ENCODE results near the gene HNRNPA1.

Gene HNRNPA1

GRCh38 chr12:54300732-54301427 is 20.4 kb downstream of the HNRNPA1 start, which contains the start of gene NFE2:
Gene NFE2, minus strand, starts transcription at chr12:54301015. Its CDS starts 5,767 bp downstream, at chr12:54295248.
- TF ChIP-seq ELF4 (IDR thresholded peaks at IDR 0.05), result no peak
- TF ChIP-seq CTBP1 (IDR thresholded peaks at IDR 0.05; ENCODE audit: borderline replicate concordance), result no peak
- no peak for TF ChIP-seq FOXA1 (IDR thresholded peaks at IDR 0.05)
- TF ChIP-seq NFRKB (IDR thresholded peaks at IDR 0.05), result no peak
- TF ChIP-seq HDGF (IDR thresholded peaks at IDR 0.05; ENCODE audit: borderline replicate concordance), result no peak
- TF ChIP-seq TARDBP (IDR thresholded peaks at IDR 0.05), result no peak
- no peak for TF ChIP-seq FOXM1 (IDR thresholded peaks at IDR 0.05; ENCODE audit: borderline replicate concordance)
- TF ChIP-seq LEF1 (IDR thresholded peaks at IDR 0.05; ENCODE audit: borderline replicate concordance), result no peak
- TF ChIP-seq ARNT (IDR thresholded peaks at IDR 0.05), result no peak
- TF ChIP-seq SP1 (IDR thresholded peaks at IDR 0.05), result no peak
- no peak for TF ChIP-seq FOXK2 (IDR thresholded peaks at IDR 0.05)
- no peak for TF ChIP-seq PKNOX1 (IDR thresholded peaks at IDR 0.05)
- no peak for TF ChIP-seq BHLHE40 (IDR thresholded peaks at IDR 0.05; ENCODE audit: borderline replicate concordance)
- no peak for TF ChIP-seq ZNF384 (IDR thresholded peaks at IDR 0.05)
- TF ChIP-seq L3MBTL2 (conservative IDR thresholded peaks at IDR 0.05), result no peak; the same call in 1 of the 2 replicates
- TF ChIP-seq SUZ12 (IDR thresholded peaks at IDR 0.05), result no peak
- ChIA-PET POLR2A (interaction anchor here (1.1 to 4.3 kb wide), 3 partner anchors 11 to 21 kb away, joined by 3 to 38 read pairs (median 4); partner anchors contain the start of genes CBX5 and HNRNPA1), CTCF (interaction anchor here (0.6 to 1.1 kb wide), 4 partner anchors 8 to 94 kb away, joined by 3 to 9 read pairs (median 4); no protein-coding TSS in a partner anchor)
- DNase-seq (ENCODE audit: extremely low spot score), result peak; percentile 62

- ChIA-PET CTCF (interaction anchor here (0.8 to 1.1 kb wide), 3 partner anchors 23 to 94 kb away, joined by 3 to 4 read pairs (median 3); partner anchors contain the start of gene COPZ1), POLR2A (interaction anchor here (0.7 to 4.3 kb wide), 5 partner anchors 12 to 264 kb away, joined by 3 to 38 read pairs (median 3); partner anchors contain the start of genes CBX5 and HNRNPA1)
- DNase-seq (ENCODE audit: extremely low spot score), result no peak
- TF ChIP-seq SP1 (IDR thresholded peaks at IDR 0.05) (no peak), HDGF (IDR thresholded peaks at IDR 0.05; ENCODE audit: borderline replicate concordance) (no peak), BHLHE40 (IDR thresholded peaks at IDR 0.05; ENCODE audit: borderline replicate concordance) (no peak), FOXA1 (IDR thresholded peaks at IDR 0.05) (no peak), TARDBP (IDR thresholded peaks at IDR 0.05) (no peak), L3MBTL2 (conservative IDR thresholded peaks at IDR 0.05) (no peak), ARNT (IDR thresholded peaks at IDR 0.05) (no peak), SUZ12 (IDR thresholded peaks at IDR 0.05) (no peak), LEF1 (IDR thresholded peaks at IDR 0.05; ENCODE audit: borderline replicate concordance) (no peak), ZNF384 (IDR thresholded peaks at IDR 0.05) (no peak), FOXK2 (IDR thresholded peaks at IDR 0.05) (no peak), FOXM1 (IDR thresholded peaks at IDR 0.05; ENCODE audit: borderline replicate concordance) (no peak)
These were observed 21.0 kb downstream of the HNRNPA1 start for GRCh38 chr12:54301428-54302048.

GRCh38 chr12:54303640-54304039 is 23.1 kb downstream of the HNRNPA1 start:
- no peak for TF ChIP-seq ELF4 (IDR thresholded peaks at IDR 0.05)
- TF ChIP-seq SP1 (IDR thresholded peaks at IDR 0.05), result no peak
- no peak for TF ChIP-seq FOXA1 (IDR thresholded peaks at IDR 0.05)
- TF ChIP-seq SUZ12 (IDR thresholded peaks at IDR 0.05), result no peak
- TF ChIP-seq BHLHE40 (IDR thresholded peaks at IDR 0.05; ENCODE audit: borderline replicate concordance), result no peak
- TF ChIP-seq NFRKB (IDR thresholded peaks at IDR 0.05), result no peak
- no peak for TF ChIP-seq FOXM1 (IDR thresholded peaks at IDR 0.05; ENCODE audit: borderline replicate concordance)
- no peak for TF ChIP-seq ZNF384 (IDR thresholded peaks at IDR 0.05)
- TF ChIP-seq HDGF (IDR thresholded peaks at IDR 0.05; ENCODE audit: borderline replicate concordance), result no peak
- TF ChIP-seq TARDBP (IDR thresholded peaks at IDR 0.05), result no peak
- TF ChIP-seq CTBP1 (IDR thresholded peaks at IDR 0.05; ENCODE audit: borderline replicate concordance), result no peak
- TF ChIP-seq FOXK2 (IDR thresholded peaks at IDR 0.05), result no peak
- no peak for TF ChIP-seq L3MBTL2 (conservative IDR thresholded peaks at IDR 0.05)
- TF ChIP-seq ARNT (IDR thresholded peaks at IDR 0.05), result no peak
- no peak for TF ChIP-seq LEF1 (IDR thresholded peaks at IDR 0.05; ENCODE audit: borderline replicate concordance)
- no peak for TF ChIP-seq PKNOX1 (IDR thresholded peaks at IDR 0.05)
- DNase-seq (ENCODE audit: extremely low spot score), result no peak
- ChIA-PET POLR2A (no interaction called here), CTCF (no interaction called here)

- no peak for DNase-seq (ENCODE audit: extremely low spot score)
- ChIA-PET CTCF (no interaction called here), POLR2A (no interaction called here)
- TF ChIP-seq BHLHE40 (IDR thresholded peaks at IDR 0.05; ENCODE audit: borderline replicate concordance), result no peak
- TF ChIP-seq ZNF384 (IDR thresholded peaks at IDR 0.05), result no peak
- no peak for TF ChIP-seq FOXA1 (IDR thresholded peaks at IDR 0.05)
- TF ChIP-seq L3MBTL2 (conservative IDR thresholded peaks at IDR 0.05), result no peak
- TF ChIP-seq FOXM1 (IDR thresholded peaks at IDR 0.05; ENCODE audit: borderline replicate concordance), result no peak
- TF ChIP-seq CTBP1 (IDR thresholded peaks at IDR 0.05; ENCODE audit: borderline replicate concordance), result no peak
- no peak for TF ChIP-seq SP1 (IDR thresholded peaks at IDR 0.05)
- TF ChIP-seq SUZ12 (IDR thresholded peaks at IDR 0.05), result no peak
- no peak for TF ChIP-seq NFRKB (IDR thresholded peaks at IDR 0.05)
- TF ChIP-seq ARNT (IDR thresholded peaks at IDR 0.05), result no peak
- no peak for TF ChIP-seq FOXK2 (IDR thresholded peaks at IDR 0.05)
- no peak for TF ChIP-seq TARDBP (IDR thresholded peaks at IDR 0.05)
- no peak for TF ChIP-seq ELF4 (IDR thresholded peaks at IDR 0.05)
- TF ChIP-seq HDGF (IDR thresholded peaks at IDR 0.05; ENCODE audit: borderline replicate concordance), result no peak
- TF ChIP-seq LEF1 (IDR thresholded peaks at IDR 0.05; ENCODE audit: borderline replicate concordance), result no peak
- TF ChIP-seq PKNOX1 (IDR thresholded peaks at IDR 0.05), result no peak
These were observed 23.8 kb downstream of the HNRNPA1 start for GRCh38 chr12:54304187-54304810.
